ENCODE measurements around the gene EZH2. TPM values are rescaled to one million over a fixed set of nuclear protein-coding genes. Genes with fewer than 3 reads are reported as not detected.

The EZH2 gene
- polyA plus RNA-seq, 1 of the 3 experiments (the other 2 are of a cell fraction), result 30.6 TPM

- Histone ChIP-seq H3K4me2 (no peak overlapping the region), H3F3A (replicated peaks; ENCODE audit: insufficient read depth) (peaks cover 20% of the 10 kb centered on the region), H3K9ac (no peak overlapping the region), H3K9me2 (no peaks in the 10 kb centered on the region), H3K79me2 (ENCODE audit: insufficient read depth) (peaks cover 36% of the 10 kb centered on the region), H3K4me1 (ENCODE audit: control insufficient read depth in 1 of 2, insufficient read depth in 2 of 2, low read depth in 1 of 2, low read length in 1 of 2) (peaks cover 3 to 20% of the 10 kb centered on the region in 2 experiments; a peak in 3 of 4 replicates), H3K4me3 (ENCODE audit: low read depth in 2 of 2, low read length in 1 of 2) (no peak overlapping the region), H3K9me3 (no peaks in the 10 kb centered on the region), H3K36me3 (replicated peaks in 1 of 2; ENCODE audit: control insufficient read depth in 1 of 2, insufficient read depth in 2 of 2, low read length in 1 of 2) (peaks cover 48 to 50% of the 10 kb centered on the region in 2 experiments), H3K27me3 (ENCODE audit: insufficient read depth) (no peaks in the 10 kb centered on the region), H3K27ac (ENCODE audit: low read depth in 2 of 2, low read length in 1 of 2) (peak overlapping the region in 1 of 2 experiments; percentile 55; a peak in 1 of 4 replicates), H4K20me1 (ENCODE audit: insufficient read depth) (no peaks in the 10 kb centered on the region), H2AFZ (ENCODE audit: low read depth) (no peak overlapping the region)
- no peak for DNase-seq
- ChIA-PET POLR2A (no interaction called here), CTCF (interaction anchor here (0.7 to 2.7 kb wide), 3 partner anchors 26 to 35 kb away, joined by 3 to 13 read pairs (median 3); no protein-coding TSS in a partner anchor)
- TF ChIP-seq NRF1 (IDR thresholded peaks at IDR 0.05; ENCODE audit: low read depth, low read length) (no peak), ZBTB33 (IDR thresholded peaks at IDR 0.05; ENCODE audit: borderline replicate concordance, low read depth) (no peak), CTCF (IDR thresholded peaks at IDR 0.05) (no peak), USF2 (IDR thresholded peaks at IDR 0.05; ENCODE audit: borderline replicate concordance, low read depth, low read length) (no peak), GATA2 (CRISPR knock-in tag; IDR thresholded peaks at IDR 0.05) (no peak), TCF12 (IDR thresholded peaks at IDR 0.05) (no peak), SIN3A (IDR thresholded peaks at IDR 0.05; ENCODE audit: borderline replicate concordance, low read depth, low read length) (no peak)
- 94% methylated on average over 2 of the region's 2 CpGs for WGBS (ENCODE audit: low lambda C conversion rate)
Measured at GRCh38 chr7:148821422-148821821, 62.7 kb downstream of the EZH2 start.

GRCh38 chr7:148819697-148820360, 64.3 kb downstream of the EZH2 start:
- WGBS (ENCODE audit: low lambda C conversion rate), result 49% methylated on average over 6 of the region's 6 CpGs
- Histone ChIP-seq H3K27me3 (ENCODE audit: insufficient read depth) (no peaks in the 10 kb centered on the region), H3K9ac (peak overlapping the region; percentile 12; the same call in 1 of the 2 replicates), H3K4me1 (ENCODE audit: control insufficient read depth in 1 of 2, insufficient read depth in 2 of 2, low read depth in 1 of 2, low read length in 1 of 2) (peaks cover 9 to 20% of the 10 kb centered on the region in 2 experiments), H3K4me3 (ENCODE audit: low read depth in 2 of 2, low read length in 1 of 2) (no peak overlapping the region), H2AFZ (ENCODE audit: low read depth) (peak overlapping the region; percentile 25; the same call in 1 of the 2 replicates), H3K36me3 (replicated peaks in 1 of 2; ENCODE audit: control insufficient read depth in 1 of 2, insufficient read depth in 2 of 2, low read length in 1 of 2) (peaks cover 45 to 52% of the 10 kb centered on the region in 2 experiments), H3F3A (replicated peaks; ENCODE audit: insufficient read depth) (peaks cover 17% of the 10 kb centered on the region), H3K79me2 (ENCODE audit: insufficient read depth) (peaks cover 26% of the 10 kb centered on the region), H3K27ac (ENCODE audit: low read depth in 2 of 2, low read length in 1 of 2) (peak overlapping the region; percentile 48 to 55; a peak in 3 of 4 replicates), H3K4me2 (peak overlapping the region; percentile 23), H3K9me3 (no peaks in the 10 kb centered on the region), H4K20me1 (ENCODE audit: insufficient read depth) (no peaks in the 10 kb centered on the region), H3K9me2 (no peaks in the 10 kb centered on the region)
- peak; percentile 70 for TF ChIP-seq JUND (IDR thresholded peaks at IDR 0.05)
- TF ChIP-seq MAX (IDR thresholded peaks at IDR 0.05; ENCODE audit: low read depth), result 0 out of 2 replicates have a peak, but pooled peaks have one; percentile 13
- TF ChIP-seq TCF12 (IDR thresholded peaks at IDR 0.05), result peak; percentile 46
- peak; percentile 59; the same call in 1 of the 2 replicates for TF ChIP-seq FOSL2 (IDR thresholded peaks at IDR 0.05; ENCODE audit: borderline replicate concordance, low read depth)
- TF ChIP-seq PBX3 (IDR thresholded peaks at IDR 0.05), result peak; percentile 75
- no peak for TF ChIP-seq NFIC (IDR thresholded peaks at IDR 0.05; ENCODE audit: borderline replicate concordance)
- POLR2A ChIA-PET, result interaction anchor here (0.9 kb wide), 1 partner anchor 8 kb away, joined by 3 read pairs; no protein-coding TSS in a partner anchor
- CTCF ChIA-PET, result interaction anchor here (1.0 to 3.4 kb wide), 4 partner anchors 21 to 244 kb away, joined by 3 to 12 read pairs (median 3); no protein-coding TSS in a partner anchor
- DNase-seq, result no peak

Data from SK-N-SH (cell line).